PC-9 (cell line): ENCODE results near the gene CHPF2. TPM values are rescaled to one million over a fixed set of nuclear protein-coding genes. Genes with fewer than 3 reads are reported as not detected.

Source experiments
- BruUV-seq: library from RNA; stranded (reverse); fragments of 400-500 nt; replicated peaks from 2 replicates; lab custom pipeline; 2021; lab: Mats Ljungman, UMichigan
- CTCF ChIA-PET: fragments of 300-600 bp; sonication (Branson Sonifier 250); formaldehyde crosslinking; loops from one replicate; lab custom pipeline; 2022; ENCODE audit warnings: antibody characterized with exemption; lab: Charles Lee
- POLR2A ChIA-PET: fragments of 300-600 bp; sonication (Branson Sonifier 250); formaldehyde crosslinking; loops from one replicate; lab custom pipeline; 2022; ENCODE audit warnings: antibody characterized with exemption; ENCODE audit not compliant: unreplicated experiment; lab: Charles Lee
- DNase-seq, 2 experiments: peaks; one replicate each; pipeline versions ENCODE4 v3.0.0 to v3.0.0-alpha.2; 2015 to 2022; ENCODE audit warnings: mixed read lengths in 1 of 2
- H2AFZ ChIP-seq: fragments of 200-600 bp; sonication (generic); 2 replicates; pipeline ENCODE4 v1.8.1; 2017; ENCODE audit warnings: antibody characterized with exemption
- H3F3A ChIP-seq: fragments of 200-600 bp; sonication (generic); 2 replicates; pipeline ENCODE4 v1.8.1; 2017; ENCODE audit warnings: antibody characterized with exemption, mild to moderate bottlenecking, low read depth; ENCODE audit not compliant: insufficient read depth
- H3K27ac ChIP-seq: fragments of 200-600 bp; sonication (generic); 2 replicates; pipeline ENCODE4 v1.6.1; 2016; ENCODE audit warnings: mixed run types
- H3K27me3 ChIP-seq: fragments of 200-600 bp; sonication (generic); 2 replicates; pipeline ENCODE4 v1.6.1; 2016; ENCODE audit warnings: low read depth, mixed run types; ENCODE audit not compliant: insufficient read depth
- H3K36me3 ChIP-seq: fragments of 200-600 bp; sonication (generic); 2 replicates; pipeline ENCODE4 v1.6.1; 2016; ENCODE audit warnings: low read depth, mixed run types
- H3K4me1 ChIP-seq: fragments of 200-600 bp; sonication (generic); replicated peaks from 2 replicates; pipeline ENCODE4 v1.6.1; 2016; ENCODE audit warnings: mixed run types; ENCODE audit not compliant: insufficient read depth
- H3K4me2 ChIP-seq: fragments of 200-600 bp; sonication (generic); 2 replicates; pipeline ENCODE4 v1.6.1; 2017; ENCODE audit warnings: mixed run types
- H3K4me3 ChIP-seq: fragments of 200-600 bp; sonication (generic); 2 replicates; pipeline ENCODE4 v1.6.1; 2016; ENCODE audit warnings: mixed run types
- H3K79me2 ChIP-seq: fragments of 200-600 bp; sonication (generic); 2 replicates; pipeline ENCODE4 v1.6.1; 2017; ENCODE audit warnings: low read depth, mixed run types
- H3K9me2 ChIP-seq: fragments of 200-600 bp; sonication (generic); 2 replicates; pipeline ENCODE4 v1.8.1; 2017; ENCODE audit warnings: mild to moderate bottlenecking; ENCODE audit not compliant: insufficient read depth
- H3K9me3 ChIP-seq: fragments of 200-600 bp; sonication (generic); 2 replicates; pipeline ENCODE4 v1.8.1; 2016; ENCODE audit warnings: low read depth; ENCODE audit not compliant: insufficient read depth
- H4K20me1 ChIP-seq: fragments of 200-600 bp; sonication (generic); 2 replicates; pipeline ENCODE4 v1.8.1; 2017; ENCODE audit not compliant: insufficient read depth
- CTCF ChIP-seq: fragments of 200-600 bp; sonication (generic); conservative IDR thresholded peaks from 2 replicates; pipeline ENCODE4 v1.6.1; 2017; ENCODE audit warnings: mixed run types, antibody characterized with exemption, mild to moderate bottlenecking, moderate library complexity
- EZH2 ChIP-seq: fragments of 200-600 bp; sonication (generic); IDR thresholded peaks from 2 replicates; pipeline ENCODE4 v1.8.0; 2017; ENCODE audit warnings: antibody characterized with exemption, low read depth
- intact Hi-C: fragments of 100-400 bp; cut with micrococcal nuclease; formaldehyde crosslinking; loops from one replicate; pipeline ENCODE4 v1.10.0; 2022; ENCODE audit not compliant: unreplicated experiment
- total RNA-seq: library from RNA; stranded (reverse); gene quantifications from 2 replicates; pipeline ENCODE4 v1.2.3, GENCODE V29; 2021

Gene CHPF2
- total RNA-seq, 1 experiment from 2014 or later = 54.9 TPM

- POLR2A ChIA-PET = interaction anchor here (0.6 kb wide), 1 partner anchor 376 kb away, joined by 3 read pairs; no protein-coding TSS in a partner anchor
- Histone ChIP-seq H3K27me3 (peaks cover 54% of the 10 kb centered on the region), H3K4me2 (no peak overlapping the region), H3K4me1 (0 out of 2 replicates have a peak, but pooled peaks cover 4% of the 10 kb centered on the region), H3K4me3 (no peak overlapping the region), H2AFZ (no peak overlapping the region), H3K27ac (no peak overlapping the region), H3K9me3 (no peaks in the 10 kb centered on the region), H3K36me3 (no peaks in the 10 kb centered on the region), H3F3A (no peaks in the 10 kb centered on the region), H3K79me2 (no peaks in the 10 kb centered on the region), H3K9me2 (no peaks in the 10 kb centered on the region), H4K20me1 (no peaks in the 10 kb centered on the region)
- BruUV-seq = no TSS peak
- intact Hi-C loops = no loop called here
- CTCF ChIA-PET = no interaction called here
- TF ChIP-seq EZH2 (no peak), CTCF (no peak)
- no peak for DNase-seq
Measured at GRCh38 chr7:151274936-151275812, 42.9 kb downstream of the CHPF2 start.

GRCh38 chr7:151275813-151276577 lies 43.7 kb downstream of the CHPF2 start:
- 0 out of 2 replicates have a peak, but pooled peaks cover 4% of the 10 kb centered on the region for H3K4me1 ChIP-seq
- TF ChIP-seq EZH2 (no peak), CTCF (no peak)
- DNase-seq = no peak
- H3K4me3 ChIP-seq = no peak overlapping the region
- no peaks in the 10 kb centered on the region for H3K9me3 ChIP-seq
- CTCF ChIA-PET = no interaction called here
- no TSS peak for BruUV-seq
- peak overlapping the region; percentile 14 for H3K4me2 ChIP-seq
- H3F3A ChIP-seq = no peaks in the 10 kb centered on the region
- POLR2A ChIA-PET = interaction anchor here (0.6 kb wide), 1 partner anchor 376 kb away, joined by 3 read pairs; no protein-coding TSS in a partner anchor
- no peaks in the 10 kb centered on the region for H3K9me2 ChIP-seq
- no peaks in the 10 kb centered on the region for H3K79me2 ChIP-seq
- intact Hi-C loops = no loop called here
- H4K20me1 ChIP-seq = no peaks in the 10 kb centered on the region
- H2AFZ ChIP-seq = no peak overlapping the region
- H3K36me3 ChIP-seq = no peaks in the 10 kb centered on the region
- peaks cover 61% of the 10 kb centered on the region for H3K27me3 ChIP-seq
- no peak overlapping the region for H3K27ac ChIP-seq
